Measurements from ENCODE around the gene TREM2. TPM values are rescaled to one million over a fixed set of nuclear protein-coding genes. Genes with fewer than 3 reads are reported as not detected.
A peak's percentile ranks its signal among the peaks of the same experiment; 100 is the strongest.

TREM2 gene
- total RNA-seq, 6 experiments from 2014 or later = 0.20 to 4.6 (median 2.3) TPM

- no peaks in the 10 kb centered on the region for H3K27me3 ChIP-seq
- TF ChIP-seq CTCF (IDR thresholded peaks at IDR 0.05) (no peak), POLR2A (IDR thresholded peaks at IDR 0.05) (no peak)
- no peaks in the 10 kb centered on the region for H3K36me3 ChIP-seq
- WGBS (ENCODE audit: insufficient coverage, low coverage, low lambda C conversion rate, missing lambda C conversion rate) = 41% methylated on average over 7 of the region's 8 CpGs
- H3K27ac ChIP-seq = no peak overlapping the region
- H3K4me1 ChIP-seq = no peaks in the 10 kb centered on the region
- H3K4me3 ChIP-seq = no peak overlapping the region
- DNase-seq (no peak), ATAC-seq (peak in 1 of 4 donors; percentile 9)
- intact Hi-C loops (cut with DNase I) = no loop called here
- H3K9me3 ChIP-seq = no peaks in the 10 kb centered on the region
These were observed 38.9 kb upstream of the TREM2 start for GRCh38 chr6:41201764-41202173.

- H3K27me3 ChIP-seq = no peaks in the 10 kb centered on the region
- no peaks in the 10 kb centered on the region for H3K9me3 ChIP-seq
- no peak within 1 kb of the TSS for H3K4me3 ChIP-seq
- H3K4me1 ChIP-seq = no peaks in the 10 kb centered on the region
- 50% methylated on average over 2 of the region's 12 CpGs for WGBS (ENCODE audit: insufficient coverage, low coverage, low lambda C conversion rate, missing lambda C conversion rate)
- no peaks in the 10 kb centered on the region for H3K36me3 ChIP-seq
- intact Hi-C loops (cut with DNase I) = no loop called here
- H3K27ac ChIP-seq = peak within 1 kb of the TSS; percentile 4 to 43 (median 28)
- DNase-seq (peak in 2 of 3 donors; percentile 35 to 62), ATAC-seq (peak; percentile 37 to 48 (median 44))
- TF ChIP-seq POLR2A (IDR thresholded peaks at IDR 0.05) (no peak), CTCF (IDR thresholded peaks at IDR 0.05) (no peak)
These were observed 38.2 kb upstream of the TREM2 start, which contains the start of gene TREML2 for GRCh38 chr6:41200901-41201763. Gene TREML2, minus strand, starts transcription at chr6:41201149. Its CDS starts 141 bp downstream, at chr6:41201008.

- WGBS (ENCODE audit: insufficient coverage, low coverage, low lambda C conversion rate, missing lambda C conversion rate) = 50% methylated on average over 1 of the region's 2 CpGs
- ATAC-seq (peak; percentile 50 to 61 (median 52)), DNase-seq (peak in 2 of 3 donors; percentile 42 to 59)
- no peaks in the 10 kb centered on the region for H3K4me1 ChIP-seq
- H3K27ac ChIP-seq = peak overlapping the region; percentile 4 to 43 (median 28)
- H3K27me3 ChIP-seq = no peaks in the 10 kb centered on the region
- intact Hi-C loops (cut with DNase I) = no loop called here
- TF ChIP-seq CTCF (IDR thresholded peaks at IDR 0.05) (no peak), POLR2A (IDR thresholded peaks at IDR 0.05) (no peak)
- no peak overlapping the region for H3K4me3 ChIP-seq
- no peaks in the 10 kb centered on the region for H3K9me3 ChIP-seq
- H3K36me3 ChIP-seq = no peaks in the 10 kb centered on the region
These were observed 37.5 kb upstream of the TREM2 start for GRCh38 chr6:41200296-41200900.

GRCh38 chr6:41199552-41200246 is 36.8 kb upstream of the TREM2 start:
- DNase-seq = no peak
- TF ChIP-seq POLR2A (IDR thresholded peaks at IDR 0.05) = no peak
- no peak for TF ChIP-seq CTCF (IDR thresholded peaks at IDR 0.05)
- Histone ChIP-seq H3K4me1 (no peaks in the 10 kb centered on the region), H3K4me3 (no peak overlapping the region), H3K9me3 (no peaks in the 10 kb centered on the region), H3K27me3 (no peaks in the 10 kb centered on the region), H3K36me3 (no peaks in the 10 kb centered on the region), H3K27ac (peak overlapping the region; percentile 4 to 43 (median 28))
- 100% methylated on average over 1 of the region's 1 CpG for WGBS (ENCODE audit: insufficient coverage, low coverage, low lambda C conversion rate, missing lambda C conversion rate)
- ATAC-seq = peak; percentile 12 to 38 (median 26)
- intact Hi-C loops (cut with DNase I) = no loop called here

Data from right lobe of liver (tissue), 6 donors.